ENCODE measurements around the gene CHMP4B. TPM values are rescaled to one million over a fixed set of nuclear protein-coding genes. Genes with fewer than 3 reads are reported as not detected.

The CHMP4B gene
- total RNA-seq, 1 donor from 2014 or later: 24.6 TPM

DNA sequence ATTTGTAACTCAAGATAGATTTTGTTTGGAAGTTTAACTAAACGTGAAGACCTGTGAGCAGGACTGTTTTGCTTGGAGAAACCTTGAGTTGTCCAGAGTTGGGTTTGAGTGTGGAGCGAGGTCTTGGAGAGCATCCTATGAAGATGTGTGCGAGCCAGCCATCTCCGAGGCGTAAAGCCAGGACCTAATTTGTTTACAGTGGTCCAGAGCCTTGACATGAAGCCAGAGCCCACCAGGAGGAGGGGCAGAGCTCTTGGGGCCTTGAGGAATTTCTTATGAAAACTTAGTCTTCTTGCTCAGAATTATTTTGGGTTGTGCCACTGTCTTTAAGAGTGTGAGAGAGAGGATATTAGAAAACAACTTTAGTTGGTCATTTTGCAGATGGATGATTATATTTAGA is 6.3 kb downstream of the CHMP4B start:
- no peak for DNase-seq (ENCODE audit: low spot score)

DNA sequence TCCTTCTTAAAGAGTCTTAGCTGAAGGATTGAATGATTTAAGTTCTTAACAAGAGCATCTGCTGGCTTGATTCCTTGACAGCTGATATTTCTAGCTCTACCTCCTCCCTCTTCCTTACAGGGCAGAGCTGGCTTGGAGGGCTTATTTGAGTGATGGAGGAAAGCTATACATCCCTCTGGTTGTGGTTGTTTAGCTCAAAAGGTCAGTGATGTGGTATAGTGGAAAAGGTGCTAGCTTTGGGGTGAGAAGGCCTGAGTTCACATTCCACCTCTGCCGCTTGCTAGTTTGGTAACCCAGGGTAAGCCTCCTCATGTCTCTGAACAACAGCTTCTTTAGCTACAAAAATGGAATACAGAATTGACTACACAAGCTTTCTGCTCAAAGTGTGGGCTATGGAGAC is 8.3 kb downstream of the CHMP4B start:
- no peak for DNase-seq (ENCODE audit: low spot score)

DNA sequence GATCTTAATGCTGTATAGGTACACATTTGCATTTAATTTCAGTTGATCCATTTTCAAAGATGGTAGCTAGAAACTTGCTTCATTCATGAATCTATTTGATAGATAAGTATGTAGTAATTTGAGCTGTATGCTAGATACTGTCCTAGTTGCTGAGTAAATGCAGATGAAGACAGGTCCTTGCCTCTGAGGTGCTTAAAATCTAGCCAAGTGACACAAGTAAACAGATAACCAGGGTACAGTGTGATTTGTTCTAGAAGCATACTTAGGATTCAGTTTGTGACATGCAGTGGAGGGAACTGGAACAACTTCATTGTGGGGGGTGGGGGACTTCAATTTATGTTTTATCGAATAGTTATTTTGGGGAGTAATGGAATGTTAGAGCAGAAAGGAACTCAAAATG is 9.2 kb downstream of the CHMP4B start:
- no peak for DNase-seq (ENCODE audit: low spot score)

DNA sequence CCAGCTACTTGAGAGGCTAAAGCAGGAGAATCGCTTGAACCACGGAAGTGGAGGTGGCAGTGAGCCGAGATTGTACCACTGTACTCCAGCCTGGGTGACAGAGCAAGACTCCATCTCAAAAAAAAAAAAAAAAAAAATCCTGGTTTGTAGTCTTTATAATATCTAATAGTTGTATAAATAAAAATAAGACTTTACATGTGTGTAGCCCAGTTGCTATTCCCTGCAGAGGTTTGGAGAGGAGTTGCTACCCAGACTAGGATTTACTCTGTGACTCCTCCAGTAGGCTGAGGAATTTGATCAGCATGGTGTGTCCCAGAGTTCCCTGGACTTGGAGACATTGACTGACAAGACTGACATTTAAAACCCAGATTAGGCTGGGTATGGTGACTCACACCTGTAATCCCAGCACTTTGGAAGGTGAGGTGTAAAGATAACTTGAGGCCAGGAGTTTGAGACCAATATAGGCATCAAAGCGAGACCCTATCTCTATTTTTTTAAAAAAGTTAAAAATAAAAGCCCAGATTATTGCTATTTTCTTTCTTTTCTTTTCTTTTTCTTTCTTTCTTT is 10.2 kb downstream of the CHMP4B start:
- DNase-seq (ENCODE audit: low spot score): no peak

DNA sequence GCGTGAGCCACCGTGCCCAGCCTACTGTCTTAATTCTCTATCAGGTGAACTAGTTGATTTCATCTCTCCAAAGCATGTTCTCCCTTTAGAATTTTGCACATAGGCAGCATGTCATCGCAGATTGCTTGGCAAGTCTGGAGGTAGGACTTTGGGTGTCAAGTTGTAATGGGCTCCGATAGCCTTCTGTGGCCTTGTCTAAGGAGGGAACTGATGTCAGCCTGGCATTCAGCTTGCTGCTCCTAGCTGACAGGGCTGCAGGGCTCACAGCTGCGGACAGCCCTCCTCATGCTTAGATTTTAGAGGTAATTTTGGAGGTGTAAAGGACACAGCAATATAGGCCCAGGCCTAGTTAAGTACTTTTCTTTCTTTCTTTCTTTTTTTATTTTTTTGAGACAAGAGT is 11.3 kb downstream of the CHMP4B start:
- no peak for DNase-seq (ENCODE audit: low spot score)

DNA sequence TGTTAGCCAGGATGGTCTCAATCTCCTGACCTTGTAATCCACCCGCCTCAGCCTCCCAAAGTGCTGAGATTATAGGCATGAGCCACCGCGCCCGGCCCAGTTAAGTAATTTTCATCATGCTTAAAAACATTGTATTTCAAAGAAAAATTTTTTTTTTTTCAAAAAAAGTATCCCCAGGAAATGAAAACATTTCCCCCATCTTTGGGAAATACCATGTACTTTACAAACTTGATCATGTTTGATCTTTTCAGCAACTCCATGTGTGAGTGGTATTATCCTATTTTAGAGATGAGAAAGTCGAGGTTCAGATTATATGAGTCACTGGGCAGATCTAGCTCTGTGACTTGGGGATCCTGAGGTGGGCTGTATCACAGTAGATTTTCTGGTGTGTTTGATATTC is 11.8 kb downstream of the CHMP4B start:
- no peak for DNase-seq (ENCODE audit: low spot score)

DNA sequence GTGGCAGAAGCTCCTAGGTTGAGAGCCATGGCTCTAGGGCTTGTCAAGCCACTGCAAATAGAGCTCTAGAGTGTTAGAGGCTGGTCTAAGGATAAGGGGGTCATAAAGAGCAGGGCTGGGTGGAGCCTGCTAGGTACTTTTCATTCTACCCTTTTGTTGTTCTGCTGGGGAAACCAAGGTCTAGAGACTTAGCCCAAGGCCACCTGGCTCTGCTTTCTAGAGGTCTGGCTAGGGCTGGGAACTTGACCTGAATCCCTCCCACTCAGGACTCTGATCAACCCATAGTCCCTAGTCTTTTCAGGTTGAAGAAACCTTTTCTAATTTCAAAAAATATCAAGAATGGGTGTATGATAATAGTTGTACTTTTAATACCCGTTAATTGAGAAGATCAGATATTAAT is 13.7 kb downstream of the CHMP4B start:
- DNase-seq (ENCODE audit: low spot score): no peak

DNA sequence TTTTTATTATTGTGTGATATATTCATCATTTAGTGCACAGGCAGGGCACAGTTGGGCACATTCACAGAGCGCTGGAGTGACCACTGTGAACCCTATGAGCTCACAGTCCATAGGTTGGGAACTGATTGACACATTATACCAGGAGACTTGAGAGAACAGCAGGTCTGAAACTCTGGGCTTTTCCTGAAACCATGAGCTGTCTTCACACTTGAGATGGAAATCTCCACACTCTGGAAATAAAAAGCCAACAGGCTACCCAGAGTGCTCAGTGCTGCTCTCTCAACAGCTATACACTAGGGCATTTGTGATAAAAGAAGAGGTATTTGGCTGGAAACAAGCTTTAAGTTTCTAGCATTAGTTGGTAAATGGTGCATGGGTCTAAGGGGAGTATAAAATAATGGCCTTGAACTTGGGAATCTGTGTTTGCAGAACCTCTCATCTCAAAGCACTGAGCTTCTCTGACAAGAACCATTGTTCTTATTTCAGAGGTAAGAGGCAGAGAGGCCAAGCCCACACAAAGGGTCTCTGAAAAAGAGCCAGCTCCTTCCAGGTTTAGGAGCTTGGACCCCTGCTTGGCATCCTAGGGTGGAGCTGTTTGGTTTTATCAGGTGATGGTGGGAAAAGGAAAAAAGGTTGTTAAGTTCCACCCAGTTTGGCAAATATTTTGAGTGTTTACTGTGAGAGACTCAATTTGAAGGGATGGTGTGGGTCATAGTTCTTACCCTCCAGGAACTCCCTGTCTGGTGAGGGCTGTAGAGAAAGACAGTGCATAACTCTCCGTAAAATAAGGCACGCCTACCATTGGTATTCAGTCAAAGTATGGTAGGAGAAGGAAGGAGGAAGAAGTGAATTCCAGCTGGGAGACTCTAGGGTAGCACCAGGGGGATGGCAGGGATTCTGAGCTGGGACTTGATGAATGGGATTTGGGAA is 14.5 kb downstream of the CHMP4B start:
- no peak for DNase-seq (ENCODE audit: low spot score)

DNA sequence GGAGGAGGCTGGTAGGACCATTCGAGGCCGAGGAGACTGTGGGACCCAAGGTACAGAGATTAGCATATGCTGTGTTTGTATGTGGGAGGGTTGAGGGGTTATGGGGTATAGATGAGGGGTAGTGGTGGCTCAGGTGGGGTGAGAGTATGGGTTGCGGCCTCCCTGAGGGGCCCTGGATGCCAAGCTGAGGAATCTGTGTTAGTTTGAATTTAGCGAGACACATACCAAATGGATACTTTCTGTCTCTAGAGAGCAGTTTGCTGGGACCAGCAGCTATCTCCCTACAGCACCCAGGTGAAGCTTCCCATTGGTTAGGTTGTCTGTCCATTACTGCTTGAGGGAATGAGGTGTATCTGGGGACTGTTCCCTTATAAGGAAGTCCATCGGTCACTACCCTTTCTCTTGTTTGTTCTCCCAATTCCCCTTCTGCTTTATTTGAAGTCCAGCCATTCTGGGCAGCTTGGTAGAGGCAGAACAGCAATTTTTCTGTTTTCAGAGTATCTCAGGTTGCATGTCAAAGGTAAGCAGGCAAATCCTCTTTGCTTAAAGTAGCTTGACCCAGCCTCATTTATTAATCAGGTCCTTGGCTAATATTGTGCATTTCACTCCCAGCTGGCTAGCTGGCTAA is 15.2 kb downstream of the CHMP4B start:
- no peak for DNase-seq (ENCODE audit: low spot score)

DNA sequence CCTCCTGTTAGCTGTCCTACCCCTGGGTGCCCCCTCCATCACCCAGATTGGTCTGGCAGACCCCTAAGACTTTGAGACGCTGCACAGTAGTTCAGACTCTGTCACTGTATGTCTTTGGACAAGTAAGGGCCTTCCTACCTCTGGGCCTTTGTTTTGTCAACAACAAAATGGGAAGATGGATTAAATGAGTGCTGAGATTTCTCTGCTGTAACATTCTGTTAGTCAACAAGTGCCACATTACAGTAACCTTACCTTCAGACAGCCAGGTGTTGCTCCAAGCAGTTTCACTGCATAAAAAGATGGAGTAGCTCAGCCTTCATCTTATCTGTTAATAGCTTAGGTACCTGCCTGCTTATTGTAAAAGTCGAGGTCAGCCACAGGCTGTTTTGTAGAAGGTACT is 16.0 kb downstream of the CHMP4B start:
- DNase-seq (ENCODE audit: low spot score): no peak

DNA sequence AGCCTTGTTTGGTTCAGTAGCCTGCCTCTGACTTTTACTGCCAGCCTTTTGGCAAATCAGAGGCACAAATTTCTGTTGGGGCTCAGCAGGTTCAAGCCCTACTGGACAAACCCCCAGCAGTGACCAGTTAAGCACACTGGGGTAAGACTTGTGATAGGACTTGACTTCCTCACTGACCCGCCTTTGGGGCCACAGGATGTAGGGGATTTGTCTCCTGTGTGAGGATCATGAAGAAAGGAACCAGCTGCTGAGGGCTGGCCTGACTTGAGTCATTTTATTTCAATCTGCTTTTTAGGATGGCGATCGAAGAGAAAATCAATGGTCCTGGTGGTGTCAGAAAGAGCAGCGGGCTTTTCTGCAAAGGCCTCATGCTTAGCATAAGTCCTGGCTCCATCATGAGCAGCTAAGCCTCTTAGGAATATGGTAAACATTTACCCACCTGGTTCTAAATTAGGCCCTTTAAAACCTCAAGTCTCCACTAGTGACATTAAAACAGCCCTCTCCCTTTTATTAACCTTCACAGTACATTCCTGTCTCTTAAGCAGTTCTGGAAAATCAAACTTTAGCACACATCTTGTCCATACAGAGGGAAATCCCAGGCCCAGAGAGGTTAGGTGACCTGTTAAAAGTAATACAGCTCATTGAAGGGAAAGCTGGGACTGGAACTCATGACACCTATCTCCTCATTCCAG is 16.6 kb downstream of the CHMP4B start:
- peak; percentile 65 for DNase-seq (ENCODE audit: low spot score)

DNA sequence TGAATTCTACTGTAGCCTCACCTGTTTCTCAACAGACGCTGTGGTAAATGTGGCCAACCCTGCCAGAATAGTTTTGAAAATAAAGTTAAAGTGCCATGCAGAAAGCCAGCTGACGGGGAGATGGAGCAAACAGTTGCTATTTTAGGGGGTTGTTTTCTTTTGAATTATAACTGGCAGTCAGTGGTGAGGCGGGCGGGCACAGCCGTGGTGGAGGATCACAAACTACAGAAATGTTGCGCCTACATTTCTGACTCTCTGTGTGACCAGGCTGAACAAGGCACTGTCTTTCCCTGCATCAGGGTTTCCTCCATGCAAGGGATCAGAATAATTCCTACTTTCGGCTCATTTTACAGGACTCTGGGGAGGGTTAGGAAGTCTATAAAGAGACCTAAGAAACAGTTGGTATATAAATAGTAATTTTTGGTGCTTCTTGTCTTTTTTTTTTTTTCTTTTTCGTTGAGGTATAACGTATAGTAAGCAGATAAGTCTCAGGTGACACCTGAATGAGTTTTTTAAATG is 17.2 kb downstream of the CHMP4B start:
- DNase-seq (ENCODE audit: low spot score): no peak

DNA sequence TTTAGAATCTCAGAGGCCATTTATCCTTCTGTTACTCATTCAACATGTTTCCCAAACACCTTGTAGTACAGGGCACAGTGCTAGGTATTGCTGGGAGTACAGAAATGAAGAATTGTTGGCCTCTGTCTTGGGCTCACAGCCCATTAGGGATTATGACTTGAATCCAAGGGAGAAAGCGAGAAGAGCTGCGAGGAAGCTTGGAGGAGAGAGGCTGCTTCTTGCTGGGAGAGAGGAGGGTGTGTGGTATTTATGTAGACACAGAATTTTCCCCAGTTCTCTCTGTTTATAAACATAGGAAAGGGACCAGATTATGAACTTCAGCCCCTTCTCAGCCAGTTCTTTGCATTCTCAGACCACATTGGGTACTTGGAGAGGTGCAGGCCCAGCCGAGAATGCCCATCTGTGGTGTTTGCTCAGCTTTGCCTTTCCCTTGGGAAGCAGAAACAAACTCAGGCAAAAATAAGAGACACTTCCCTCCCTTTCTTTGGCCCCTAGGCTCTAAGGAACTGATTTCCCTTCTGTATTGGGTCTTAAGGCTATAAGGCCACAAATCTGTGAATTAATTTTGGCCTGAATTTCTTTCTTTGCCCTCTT is 17.9 kb downstream of the CHMP4B start:
- DNase-seq (ENCODE audit: low spot score): peak; percentile 80

DNA sequence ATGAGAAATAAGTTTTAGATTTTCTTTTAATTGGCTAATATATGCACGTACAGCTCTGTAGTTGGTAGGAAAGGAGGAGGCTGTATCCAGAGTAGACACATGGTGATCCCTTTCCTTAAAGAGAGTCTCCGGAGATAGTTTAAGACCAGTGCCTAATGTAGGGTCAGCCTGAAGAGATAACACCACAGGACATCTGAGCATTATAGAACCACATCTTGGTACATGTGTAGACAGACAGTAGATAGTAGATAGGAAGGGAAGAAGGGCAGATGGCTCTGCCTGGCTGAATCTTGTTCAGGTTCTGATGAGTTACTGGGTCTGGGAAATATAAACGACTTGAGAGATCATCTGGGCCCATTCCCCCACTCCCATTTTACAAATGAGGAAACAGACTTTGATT is 18.5 kb downstream of the CHMP4B start:
- DNase-seq (ENCODE audit: low spot score): no peak

DNA sequence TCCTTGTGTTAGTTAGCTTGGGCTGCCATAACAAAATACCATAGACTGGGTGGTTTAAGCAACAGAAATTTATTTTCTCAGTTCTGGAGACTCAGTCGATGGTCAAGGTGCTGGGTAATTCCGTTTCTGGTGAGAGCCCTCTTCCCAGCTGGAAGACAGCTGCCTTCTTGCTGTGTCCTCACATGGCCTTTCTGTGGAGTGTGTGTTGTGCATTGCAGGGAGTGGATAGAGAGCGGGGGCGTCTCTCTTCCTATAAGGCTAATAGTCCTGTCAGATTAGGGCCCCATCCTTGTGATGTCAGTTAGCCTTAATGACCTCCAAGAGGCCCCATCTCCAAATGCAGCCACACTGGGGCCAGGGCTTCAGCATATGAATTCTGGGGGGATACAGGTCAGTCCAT is 19.2 kb downstream of the CHMP4B start:
- DNase-seq (ENCODE audit: low spot score): no peak

DNA sequence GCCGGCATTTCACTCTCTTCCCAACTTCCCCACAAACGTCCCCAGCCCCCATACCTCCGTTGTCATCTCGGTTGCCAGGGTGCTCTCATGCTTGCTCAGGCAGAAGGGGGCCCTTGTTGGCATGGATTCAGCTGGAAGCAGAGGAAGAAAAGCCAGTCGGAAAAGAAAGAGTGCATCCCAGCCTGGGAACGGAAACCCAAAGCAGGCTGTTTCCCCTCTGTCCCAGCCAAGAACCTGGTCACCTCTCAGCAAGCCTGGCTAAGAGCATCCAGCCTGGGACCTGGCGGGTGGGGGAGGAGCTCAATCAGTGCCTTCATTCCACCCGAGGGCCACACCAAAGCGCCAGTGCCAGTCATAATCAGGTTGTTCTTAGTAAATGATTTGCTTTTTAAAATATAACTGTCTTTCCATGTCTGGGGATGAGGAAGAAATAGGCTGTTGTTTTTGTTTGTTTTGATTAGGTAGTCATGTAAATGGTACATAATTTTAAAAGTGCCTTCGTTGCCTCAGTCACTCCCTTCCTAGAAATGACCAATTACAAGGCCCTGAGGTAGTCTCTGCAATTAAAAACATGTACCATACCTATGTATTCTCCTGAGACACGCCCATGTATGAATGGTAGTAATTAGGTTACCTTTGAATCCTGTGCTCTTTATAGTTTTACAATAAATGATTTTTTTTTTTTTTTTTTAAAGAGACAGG is 21.1 kb downstream of the CHMP4B start:
- no peak for DNase-seq (ENCODE audit: low spot score)

DNA sequence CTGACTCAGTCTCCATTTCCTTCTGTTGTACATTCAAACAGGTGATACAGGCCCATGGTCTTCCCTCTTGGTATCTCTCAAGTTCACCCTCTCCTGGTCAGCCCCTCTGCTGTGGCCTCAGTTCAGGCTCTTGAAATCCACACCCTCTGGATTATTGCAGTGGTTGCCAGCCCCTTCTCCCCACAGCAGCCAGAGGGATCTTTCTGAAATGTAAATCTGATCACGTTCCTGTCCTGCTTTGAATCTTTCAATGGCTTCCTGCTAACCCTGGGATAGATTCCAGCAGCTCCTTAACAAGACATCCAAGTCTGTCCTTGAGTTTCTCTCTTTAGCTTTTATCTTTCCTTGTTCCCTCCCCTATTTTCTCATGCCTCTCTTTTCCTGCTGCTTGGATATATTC is 22.2 kb downstream of the CHMP4B start:
- peak; percentile 72 for DNase-seq (ENCODE audit: low spot score)

DNA sequence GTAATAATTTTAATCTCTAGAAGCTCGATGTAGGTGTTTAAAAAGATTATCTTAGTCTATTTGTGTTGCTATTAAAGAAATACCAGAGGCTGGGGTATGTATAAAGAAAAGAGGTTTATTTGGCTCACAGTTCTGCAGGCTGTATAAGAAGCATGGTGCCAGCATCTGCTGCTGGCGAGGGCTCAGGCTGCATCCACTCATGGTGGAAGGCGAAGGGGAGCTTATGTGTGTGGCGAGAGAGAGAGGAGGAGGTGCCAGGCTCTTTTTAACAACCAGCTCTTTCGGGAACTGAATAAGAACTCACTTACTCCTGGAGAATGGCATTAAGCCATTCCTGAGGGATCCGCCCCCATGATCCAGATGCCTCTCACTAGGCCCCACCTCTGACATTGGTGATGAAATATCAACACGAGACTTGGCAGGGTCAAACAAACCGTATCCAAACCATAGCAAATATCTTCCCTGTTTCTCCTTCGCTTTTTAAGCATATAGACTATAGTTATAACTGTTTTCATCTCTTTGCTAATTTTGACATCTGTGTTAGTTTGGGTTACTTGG is 24.5 kb downstream of the CHMP4B start:
- DNase-seq (ENCODE audit: low spot score): no peak

DNA sequence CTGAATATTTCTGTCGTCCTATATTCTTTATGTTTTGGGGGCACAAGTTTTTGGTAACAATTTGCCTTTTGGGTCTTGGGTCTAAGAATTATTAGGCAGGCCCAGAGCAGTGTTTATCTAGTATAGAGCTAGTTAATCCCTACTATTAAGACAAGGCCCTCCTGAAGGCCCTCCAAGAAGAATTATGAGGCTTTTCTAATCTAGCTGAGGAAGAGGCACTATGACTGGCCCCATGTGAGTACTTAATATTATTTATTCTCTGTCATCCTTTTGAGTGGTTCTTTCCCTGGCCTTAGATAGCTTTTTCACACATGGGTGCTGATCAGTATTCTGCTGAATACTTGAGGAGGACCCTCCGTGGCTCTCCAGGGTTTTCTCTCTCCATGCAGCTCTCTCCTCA is 25.1 kb downstream of the CHMP4B start:
- no peak for DNase-seq (ENCODE audit: low spot score)

DNA sequence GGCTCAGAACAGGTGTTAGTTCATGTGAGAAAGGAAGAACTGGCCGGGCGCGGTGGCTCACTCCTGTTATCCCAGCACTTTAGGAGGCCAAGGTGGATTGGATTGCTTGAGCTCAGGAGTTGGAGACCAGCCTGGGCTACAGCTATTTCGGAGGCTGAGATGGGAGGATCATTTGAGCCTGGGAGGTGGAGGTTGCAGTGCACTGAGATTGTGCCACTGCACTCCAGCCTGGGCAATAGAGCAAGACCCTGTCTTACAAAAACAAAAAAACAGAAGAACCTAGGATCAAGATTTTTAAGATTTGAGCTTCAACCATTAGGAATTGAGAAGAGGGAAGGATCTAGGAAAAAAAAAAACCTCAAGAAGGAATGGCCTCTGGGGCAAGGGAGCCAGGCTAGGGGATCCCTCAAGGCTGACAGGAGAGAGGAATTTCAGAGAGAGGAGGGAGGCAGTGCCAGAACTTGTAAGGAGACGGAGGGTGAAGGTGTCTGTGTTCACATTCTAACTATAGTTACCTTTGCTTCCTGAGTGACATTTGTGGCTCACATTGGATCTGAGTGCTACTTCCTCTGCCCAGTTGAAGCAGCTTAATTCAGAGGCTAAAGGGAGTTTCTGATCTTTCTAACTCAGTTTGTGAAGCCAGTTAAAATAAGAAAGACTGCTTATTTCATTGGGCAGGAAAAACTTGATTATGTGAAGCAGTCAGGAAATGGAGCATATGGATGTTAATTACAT is 26.1 kb downstream of the CHMP4B start:
- no peak for DNase-seq (ENCODE audit: low spot score)
